ENCODE measurements around the gene CEP131.

GRCh38 chr17:81179220-81179619 lies 43.5 kb downstream of the CEP131 start:
- TF ChIP-seq, protein P1, sequence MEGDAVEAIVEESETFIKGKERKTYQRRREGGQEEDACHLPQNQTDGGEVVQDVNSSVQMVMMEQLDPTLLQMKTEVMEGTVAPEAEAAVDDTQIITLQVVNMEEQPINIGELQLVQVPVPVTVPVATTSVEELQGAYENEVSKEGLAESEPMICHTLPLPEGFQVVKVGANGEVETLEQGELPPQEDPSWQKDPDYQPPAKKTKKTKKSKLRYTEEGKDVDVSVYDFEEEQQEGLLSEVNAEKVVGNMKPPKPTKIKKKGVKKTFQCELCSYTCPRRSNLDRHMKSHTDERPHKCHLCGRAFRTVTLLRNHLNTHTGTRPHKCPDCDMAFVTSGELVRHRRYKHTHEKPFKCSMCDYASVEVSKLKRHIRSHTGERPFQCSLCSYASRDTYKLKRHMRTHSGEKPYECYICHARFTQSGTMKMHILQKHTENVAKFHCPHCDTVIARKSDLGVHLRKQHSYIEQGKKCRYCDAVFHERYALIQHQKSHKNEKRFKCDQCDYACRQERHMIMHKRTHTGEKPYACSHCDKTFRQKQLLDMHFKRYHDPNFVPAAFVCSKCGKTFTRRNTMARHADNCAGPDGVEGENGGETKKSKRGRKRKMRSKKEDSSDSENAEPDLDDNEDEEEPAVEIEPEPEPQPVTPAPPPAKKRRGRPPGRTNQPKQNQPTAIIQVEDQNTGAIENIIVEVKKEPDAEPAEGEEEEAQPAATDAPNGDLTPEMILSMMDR (IDR thresholded peaks at IDR 0.05), result no peak
- TF ChIP-seq POLR2A (IDR thresholded peaks at IDR 0.05) (no peak), EP300 (IDR thresholded peaks at IDR 0.05) (no peak)
